Limb (tissue), 2 donors: ENCODE data around the gene GALNT18.

ENCODE experiments used
- DNase-seq, 2 donors: peaks; one replicate each; pipeline ENCODE4 v3.0.0-alpha.2; 2016; ENCODE audit errors: extremely low spot score in 2 of 2

The GALNT18 gene

DNA sequence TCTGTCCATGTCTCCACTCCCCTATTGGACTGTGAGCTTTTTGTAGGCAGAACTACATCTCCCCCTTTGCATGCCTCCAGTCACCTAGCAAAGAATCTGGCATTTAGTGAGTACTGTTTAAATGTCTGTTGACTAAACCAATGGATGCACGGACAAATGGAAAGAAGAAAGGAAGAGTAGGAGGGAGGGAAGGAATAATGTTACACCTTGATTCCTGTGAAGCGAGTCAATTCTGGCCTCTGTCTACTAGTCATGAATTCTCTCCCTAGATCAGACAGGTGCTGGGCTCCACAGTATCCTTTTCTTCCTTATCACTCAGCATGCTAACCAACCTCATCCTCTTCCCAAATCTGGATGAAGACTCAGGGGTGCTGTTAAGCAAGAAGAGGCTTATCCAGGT, 33.6 kb downstream of the GALNT18 start:
- no peak for DNase-seq

DNA sequence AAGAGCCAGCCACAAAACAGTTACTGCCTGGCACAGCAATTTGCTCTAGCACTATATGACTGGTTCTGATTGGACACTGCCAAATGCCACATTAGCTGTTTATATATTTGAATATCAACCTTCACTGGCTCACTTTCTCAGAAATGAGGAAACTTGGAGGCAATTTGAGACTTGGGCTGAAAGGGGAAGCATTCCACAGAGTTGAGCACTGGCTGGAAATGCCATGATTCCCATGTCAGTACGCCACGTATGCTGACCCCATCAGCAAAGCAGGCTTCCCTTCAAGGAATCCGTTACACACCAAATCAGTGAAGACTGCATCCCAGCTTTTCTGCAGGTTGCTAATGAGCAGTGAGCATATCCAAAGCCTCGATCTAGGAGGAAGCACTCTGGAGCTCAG, 34.7 kb downstream of the GALNT18 start:
- DNase-seq, result peak in 1 of 2 donors; percentile 16

DNA sequence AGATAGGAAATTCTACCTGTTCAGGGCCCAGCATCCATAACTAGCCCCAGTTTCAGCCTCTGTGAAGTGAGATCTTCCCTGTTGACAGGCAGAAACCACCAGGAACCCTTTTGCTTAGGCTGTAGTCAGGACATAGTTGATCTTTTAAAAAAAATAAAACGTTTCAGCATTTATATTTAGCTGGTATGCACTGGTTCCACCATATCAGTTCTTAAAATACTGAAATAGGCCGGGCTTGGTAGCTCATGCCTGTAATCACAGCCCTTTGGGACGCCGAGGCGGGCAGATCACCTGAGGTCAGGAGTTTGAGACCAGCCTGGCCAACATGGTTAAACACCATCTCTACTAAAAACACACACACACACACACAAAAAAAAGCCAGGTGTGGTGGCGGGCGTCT, 35.3 kb downstream of the GALNT18 start:
- DNase-seq, result peak in 1 of 2 donors; percentile 3

DNA sequence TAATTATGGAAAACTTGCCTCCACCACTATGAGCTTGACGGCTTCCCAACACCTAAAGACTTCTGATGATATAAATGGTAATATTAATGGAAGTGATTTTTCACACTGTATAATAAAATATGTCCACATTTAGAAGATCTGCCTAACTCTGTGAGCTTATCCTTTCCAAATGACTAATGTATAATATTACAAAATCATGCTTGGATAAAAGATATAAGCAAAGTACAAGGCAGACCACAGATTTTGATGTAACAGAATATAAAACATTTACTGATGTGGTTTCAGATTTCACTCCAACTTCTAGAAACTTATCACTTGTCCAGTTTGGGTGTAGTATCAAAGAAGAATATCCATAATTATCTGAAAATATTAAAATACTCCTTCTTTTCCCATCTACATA, 36.9 kb downstream of the GALNT18 start:
- DNase-seq, result no peak

DNA sequence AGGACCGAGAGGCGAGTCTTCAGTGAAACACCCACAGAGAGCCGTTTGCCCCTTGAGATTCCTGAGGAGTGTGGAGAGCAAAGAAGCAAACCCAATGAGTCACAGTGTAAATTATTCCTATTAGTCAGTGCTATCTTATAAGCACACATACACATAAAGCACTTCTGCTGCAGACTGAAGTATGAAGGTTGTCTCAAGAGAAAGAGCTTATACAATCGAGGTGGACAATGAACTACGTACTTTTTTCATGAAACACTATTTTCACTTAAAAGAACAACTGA, 37.3 kb downstream of the GALNT18 start:
- no peak for DNase-seq

DNA sequence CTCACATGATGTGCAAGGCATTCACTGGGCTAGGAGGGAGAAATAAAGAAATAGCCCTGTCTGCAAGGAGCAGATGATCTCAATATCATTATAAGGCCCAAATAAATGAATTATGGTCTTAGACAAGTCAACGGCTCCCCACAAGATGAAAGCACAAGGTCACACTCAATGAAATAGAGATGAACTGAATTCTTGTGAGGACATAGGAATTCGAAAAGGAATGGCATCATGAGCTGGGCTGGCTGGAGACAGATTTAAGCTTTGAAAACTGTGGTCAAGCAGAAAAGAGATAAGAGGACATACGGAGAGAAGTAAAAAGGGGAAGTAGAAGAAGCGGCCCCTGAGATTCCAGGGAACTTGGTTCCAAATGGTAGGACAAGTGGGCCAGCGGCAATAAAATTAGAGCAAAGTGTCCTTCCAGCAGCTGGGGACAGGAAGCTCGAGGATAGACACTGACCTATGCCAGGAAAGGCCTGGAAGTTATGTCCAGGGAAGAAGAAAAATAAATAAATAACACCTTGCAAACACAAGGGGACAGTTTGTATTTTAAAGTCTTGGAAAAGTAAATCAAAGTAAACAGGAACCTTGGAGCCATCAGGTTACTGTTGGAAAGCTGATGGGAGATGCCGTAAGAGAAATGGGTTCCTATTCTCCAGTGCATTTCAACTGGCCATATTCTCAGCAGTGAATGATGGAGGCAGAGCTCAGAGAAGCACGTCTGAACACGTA, 37.8 kb downstream of the GALNT18 start:
- peak in 1 of 2 donors; percentile 2 for DNase-seq

DNA sequence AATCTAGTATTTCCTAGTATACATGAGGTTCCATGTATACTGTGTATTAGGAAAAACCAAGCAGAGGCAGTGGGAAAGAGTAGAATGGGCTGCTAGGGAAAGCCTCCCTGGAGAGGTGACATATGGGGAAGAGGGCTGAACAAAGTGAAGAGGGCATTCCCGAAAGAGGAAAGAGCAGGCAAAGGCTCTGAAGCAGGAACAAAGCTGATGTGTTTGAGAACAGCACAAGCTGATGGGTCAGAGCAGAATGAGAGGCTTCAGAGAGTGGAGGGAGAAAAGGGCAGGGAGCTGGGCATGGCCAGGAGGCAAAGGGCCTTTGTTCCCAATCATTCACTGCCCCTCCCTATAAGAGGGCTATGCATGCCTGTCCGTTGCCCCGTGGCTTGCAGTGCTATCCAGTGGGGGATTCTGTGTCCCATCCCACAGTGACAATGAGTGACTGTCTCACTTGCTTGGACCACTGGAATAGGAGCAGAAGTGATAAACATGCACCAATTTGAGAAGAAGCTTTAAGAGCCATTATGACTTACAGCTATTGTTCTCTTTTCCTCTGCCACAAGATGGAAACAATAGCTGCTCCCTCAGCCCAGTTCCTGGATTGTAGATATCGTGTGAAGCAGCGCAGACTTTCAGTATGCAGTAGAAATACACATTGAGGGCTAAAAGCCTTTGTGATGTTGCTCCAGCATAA, 39.6 kb downstream of the GALNT18 start:
- peak in 1 of 2 donors; percentile 16 for DNase-seq

DNA sequence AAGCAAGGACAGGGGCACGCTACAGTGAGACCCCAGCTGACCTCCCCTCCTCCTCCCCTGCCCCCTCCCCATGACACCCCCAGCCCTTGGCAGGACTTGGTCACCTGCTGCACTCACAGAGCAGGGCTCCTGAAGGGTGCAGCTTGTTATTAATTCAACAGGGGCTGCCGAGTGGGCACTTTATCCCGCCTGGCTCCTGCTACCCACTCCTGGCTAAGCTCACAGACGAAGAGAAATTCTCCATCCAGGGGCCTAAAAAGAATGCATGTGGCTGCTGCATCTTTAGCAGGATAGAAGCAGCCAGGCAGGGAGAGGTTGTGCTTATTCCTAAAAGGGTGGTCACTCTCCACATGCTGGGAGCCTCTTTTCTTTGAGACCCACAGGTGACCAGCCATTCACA, 40.3 kb downstream of the GALNT18 start:
- no peak for DNase-seq

DNA sequence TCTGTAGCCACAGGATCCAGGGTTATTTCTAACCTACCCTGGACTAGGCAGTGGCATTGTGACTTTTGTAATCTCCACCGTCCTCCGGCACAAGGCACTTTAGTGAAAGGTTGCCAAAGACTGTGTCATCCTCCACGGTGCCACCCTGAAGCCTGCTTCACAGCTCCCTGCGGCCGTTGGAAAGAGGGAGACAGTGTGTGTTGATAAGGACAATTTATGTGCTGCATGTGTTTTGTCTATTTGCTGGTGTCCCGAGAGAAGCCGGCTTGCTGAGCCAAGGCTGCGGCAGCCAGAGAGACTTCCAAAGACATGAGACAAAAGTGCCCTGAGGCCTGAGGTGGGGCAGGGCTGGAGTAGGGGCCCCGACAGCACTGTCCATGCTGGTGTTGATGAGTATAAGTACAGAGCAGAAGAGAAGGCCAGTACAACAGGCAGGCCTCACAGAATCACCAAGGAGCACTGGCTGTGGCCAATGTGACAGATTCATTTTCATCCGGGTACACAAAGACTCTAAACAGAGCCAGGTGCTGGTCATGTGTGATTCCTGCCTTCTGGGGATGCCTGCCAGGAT, 40.9 kb downstream of the GALNT18 start:
- DNase-seq, result peak in 1 of 2 donors; percentile 32

DNA sequence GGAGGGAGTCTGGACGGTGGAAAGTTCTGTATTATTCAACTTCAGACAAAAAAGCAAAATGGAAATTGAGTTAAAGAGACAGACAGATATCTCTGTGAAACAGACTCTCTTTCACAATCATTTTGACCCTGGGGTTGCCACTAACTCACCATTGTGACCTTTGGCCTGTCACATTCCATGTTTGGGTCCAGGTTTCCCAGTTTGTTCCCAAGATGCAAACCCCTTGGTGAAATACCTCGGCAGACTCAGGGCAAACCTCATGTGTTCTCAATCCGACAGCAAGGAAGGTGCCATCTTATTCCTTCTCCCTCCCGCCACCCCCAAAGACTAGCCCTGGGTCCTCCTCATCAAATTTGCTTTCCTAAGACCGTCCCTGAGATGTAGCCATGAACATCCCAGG, 41.8 kb downstream of the GALNT18 start:
- peak in 1 of 2 donors; percentile 7 for DNase-seq

DNA sequence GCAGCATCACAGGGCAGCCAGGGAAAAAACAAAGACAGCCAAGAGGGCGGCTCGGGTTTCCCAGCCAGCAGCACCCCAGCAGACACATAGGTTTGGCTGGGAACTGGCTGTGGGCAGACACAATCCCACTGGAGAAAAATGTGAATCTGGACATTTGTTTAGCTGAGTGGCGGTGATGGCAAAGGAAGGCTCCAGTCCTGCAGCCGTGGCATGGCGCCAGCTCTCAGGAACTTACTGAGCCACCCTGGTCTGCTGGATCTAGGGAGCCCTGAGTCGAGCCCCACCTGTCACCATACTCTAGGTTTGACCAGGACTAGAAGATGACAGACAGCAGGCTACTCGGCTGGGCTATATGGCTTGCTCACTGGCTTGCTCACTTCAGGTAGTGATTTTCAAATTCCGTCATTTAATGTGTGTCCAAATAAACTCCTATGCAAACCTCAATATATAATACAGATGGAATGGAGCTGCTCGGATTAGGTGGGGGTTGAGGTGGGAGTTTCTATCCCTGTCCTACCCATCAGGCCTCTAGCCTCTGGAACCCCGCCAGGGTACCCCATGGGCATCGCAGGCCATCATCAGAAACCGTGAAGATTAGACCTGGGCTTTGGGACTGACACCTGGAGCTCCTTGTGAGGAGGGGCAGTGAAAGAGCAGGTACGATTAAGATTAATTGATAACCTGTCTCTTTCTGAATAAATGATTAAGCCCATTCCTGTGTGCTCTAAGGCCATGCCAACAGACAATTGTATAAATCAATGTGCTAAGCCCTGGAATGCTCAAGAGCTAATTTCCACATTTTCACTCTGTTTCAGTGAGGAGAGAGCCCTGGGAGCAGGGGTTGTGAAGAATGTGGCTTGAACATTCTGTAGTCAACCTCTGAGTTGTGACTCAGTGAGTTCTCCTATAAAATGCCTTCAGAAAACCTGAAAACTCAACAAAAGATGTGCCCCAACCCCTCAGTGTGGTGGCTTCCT, 42.5 kb downstream of the GALNT18 start:
- peak in 1 of 2 donors; percentile 26 for DNase-seq

DNA sequence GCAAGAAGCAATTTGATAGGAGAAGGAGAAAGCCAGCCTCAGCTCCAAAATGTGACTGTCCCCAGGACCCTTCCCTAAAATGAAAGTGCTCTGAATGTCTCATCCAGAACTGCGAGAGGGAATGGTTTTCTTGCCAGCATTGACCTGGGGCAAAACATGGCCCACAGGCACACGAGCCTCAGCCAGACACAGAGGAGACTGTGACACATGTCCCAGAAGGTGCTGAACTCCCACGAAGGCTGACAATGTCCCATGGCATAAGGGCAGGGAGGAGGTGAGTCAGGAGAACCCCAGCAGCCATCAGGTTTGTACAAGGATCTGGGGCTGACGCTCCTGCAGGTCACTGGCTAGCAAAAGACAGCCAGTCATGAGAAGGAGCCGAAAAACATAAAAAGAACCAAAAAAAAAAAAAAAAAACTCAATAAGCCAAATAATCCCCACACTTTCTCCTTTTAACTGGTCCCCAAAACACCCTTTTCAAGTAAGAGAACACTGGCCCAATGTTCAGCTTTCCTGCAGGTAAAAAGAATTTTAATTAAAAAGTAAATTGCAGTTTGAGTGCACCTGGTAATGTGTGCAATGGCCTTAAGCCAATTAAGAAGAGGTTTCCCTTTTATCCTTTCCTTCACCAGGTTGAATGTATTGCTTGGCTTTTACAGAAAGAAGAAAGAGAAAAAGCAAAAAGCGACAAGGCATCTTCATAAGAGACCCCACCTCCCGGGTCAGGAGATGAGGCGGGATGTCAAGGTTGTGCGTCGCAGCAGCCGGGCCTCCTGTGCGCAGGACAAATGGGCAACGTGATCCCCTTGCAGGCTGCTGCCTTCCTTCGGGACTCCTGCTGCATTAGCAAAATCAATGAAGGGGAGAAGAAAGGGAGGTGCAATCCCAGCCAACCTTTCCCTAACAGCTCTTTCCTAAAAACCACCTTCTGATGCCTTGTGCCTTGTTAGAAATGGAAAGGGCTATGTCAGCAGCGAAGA, 43.6 kb downstream of the GALNT18 start:
- DNase-seq, result peak in 1 of 2 donors; percentile 35

DNA sequence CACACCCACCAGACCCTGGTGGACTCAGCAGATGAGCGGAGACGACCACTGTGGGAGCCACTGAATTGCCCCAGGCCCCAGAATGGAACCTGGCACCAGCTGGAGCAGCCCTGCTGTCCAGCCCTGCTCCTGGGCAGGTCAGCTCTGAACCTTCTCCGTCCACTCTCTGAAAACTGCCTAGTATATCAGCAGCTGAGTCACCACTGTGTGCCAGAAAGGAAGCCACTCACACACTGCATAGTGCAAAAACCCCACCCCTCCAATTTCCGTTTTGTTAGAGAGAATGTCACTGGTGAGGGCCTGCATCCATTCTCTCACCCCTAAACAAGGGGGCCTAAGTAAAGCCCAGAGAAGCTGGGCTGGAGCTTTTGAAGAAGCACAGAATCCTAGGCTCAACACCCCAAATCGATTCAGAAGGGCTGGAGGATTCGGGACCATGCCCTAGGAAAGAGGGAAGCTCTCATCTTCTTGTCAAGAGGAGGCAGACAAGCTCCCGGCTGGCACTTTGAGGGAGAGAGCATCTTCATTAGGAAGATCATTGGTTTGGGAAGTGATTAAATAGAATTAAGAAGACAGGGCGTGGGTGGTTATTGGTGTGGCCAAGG, 44.5 kb downstream of the GALNT18 start:
- peak in 1 of 2 donors; percentile 7 for DNase-seq

DNA sequence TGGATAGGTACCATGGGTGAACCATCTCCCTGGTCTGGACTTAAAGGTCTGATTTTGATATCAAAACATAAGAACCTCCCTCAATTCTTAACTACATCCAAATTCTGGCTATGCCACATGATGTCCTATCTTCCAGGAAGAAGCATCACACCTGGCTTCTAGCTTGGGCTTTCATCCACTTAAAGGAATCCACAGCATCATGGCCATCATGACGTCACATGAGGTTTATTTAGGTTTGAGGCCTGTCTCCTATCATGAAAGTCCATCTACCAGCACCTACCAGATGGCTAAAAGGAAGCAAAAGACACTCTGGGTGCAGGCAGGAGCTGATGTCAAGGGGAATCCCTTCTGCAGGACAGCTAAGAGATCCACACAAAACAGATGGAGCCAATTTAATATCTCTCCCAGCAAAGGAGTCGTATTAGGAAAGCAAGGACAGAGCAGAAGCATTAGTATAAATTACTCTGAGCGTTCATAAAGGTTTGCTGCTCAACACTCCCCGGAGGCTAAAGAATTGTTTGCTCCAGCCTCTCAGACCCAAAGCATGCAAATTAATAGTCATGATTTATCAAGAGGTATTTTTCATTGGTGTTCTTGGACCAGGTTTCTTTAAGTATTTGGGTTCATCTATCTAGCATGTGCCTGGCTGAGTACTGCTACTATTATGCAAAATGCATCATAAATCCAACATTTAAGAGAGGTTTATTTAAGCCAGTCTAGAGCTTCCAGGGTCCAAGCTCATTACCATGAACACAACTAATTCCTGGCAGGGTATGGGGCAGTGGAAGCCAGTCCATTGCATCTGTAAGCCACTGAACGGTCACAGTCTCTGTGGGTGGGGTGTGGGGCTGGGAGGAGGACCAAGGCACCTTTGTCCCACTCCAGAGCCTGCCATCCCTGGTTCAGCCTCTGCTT, 47.2 kb downstream of the GALNT18 start:
- DNase-seq, result peak in 1 of 2 donors; percentile 3

DNA sequence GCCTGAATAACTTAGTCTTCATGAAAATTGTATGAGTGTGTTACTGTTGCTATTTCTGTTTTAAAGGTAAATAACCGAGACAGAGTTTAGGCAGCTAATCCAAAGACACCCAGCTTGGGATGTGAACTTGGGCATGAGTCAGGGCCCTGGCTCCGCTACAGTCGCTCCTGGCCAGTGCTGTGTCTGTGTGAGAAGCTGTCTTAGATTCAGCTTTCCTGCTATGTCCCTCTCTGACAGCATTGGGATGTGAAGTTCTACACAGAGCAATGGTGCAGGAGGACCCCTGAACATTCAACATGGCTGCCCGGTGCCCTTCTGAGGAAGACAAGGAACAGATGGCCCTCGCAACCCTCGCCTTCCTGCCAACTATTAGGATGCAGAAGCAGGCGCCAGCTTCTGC, 49.4 kb downstream of the GALNT18 start:
- no peak for DNase-seq

DNA sequence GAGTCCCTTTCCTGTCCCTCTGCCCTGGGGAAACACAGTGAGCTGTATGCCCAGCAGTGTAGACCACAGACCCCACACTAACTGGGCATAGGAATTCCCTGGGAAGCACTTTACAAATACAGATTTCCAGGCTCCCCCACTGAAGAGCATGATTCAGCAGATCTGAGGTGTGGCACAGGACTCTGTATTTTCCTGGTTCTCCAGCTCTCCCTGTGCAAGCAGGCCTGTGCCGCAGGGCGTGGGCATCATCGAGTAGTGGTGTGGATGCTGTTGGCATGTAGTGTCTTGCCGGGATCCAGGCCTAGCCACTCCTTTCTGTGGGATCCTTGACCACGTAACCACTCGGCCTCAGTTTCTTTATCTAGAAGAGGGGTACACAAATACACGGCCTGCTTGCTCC, 49.9 kb downstream of the GALNT18 start:
- no peak for DNase-seq

DNA sequence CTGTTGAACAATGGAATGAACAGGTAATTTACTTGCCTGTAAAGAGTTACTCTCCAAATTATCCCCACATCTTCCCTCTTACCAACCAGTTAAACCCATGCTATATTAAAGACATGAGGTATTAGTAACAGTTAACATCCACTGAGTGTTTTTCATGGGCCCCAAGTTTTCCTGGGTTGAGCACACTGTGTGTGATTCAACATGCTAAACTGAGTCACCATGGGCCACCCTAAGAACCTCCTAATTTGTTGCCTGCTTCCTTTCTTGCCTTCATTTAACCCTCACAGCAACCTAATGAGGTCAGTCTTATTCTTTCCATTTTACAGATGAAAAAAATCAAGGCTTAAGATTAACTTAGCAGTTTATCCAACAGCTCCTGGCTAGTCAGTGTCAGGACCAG, 51.0 kb downstream of the GALNT18 start:
- no peak for DNase-seq

DNA sequence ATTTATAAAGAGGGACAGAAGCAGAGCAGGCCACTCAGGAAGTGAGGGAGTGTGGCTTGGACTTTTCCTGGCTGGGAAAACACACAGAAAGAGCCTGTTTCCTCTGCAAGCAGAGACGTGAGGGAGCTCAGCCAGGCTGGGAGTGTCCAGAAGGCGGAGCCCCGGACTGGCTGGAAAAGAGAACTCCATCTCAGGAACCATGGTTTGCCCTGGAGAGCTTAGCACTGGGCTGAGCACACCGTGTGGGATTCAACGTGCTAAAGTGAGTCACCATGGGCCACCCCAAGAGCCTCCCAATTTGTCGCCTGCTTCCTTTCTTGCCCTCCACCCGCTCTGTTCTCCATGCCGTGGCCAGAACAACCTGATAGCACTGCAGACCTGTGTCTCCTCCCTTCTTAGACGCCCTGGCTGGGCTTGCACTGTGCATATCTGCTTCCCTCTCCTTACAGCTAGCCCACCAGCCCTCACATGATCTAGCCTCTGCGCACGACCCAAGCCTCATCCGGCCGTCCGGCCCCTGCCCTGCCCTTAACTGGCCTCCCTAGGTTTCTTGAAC, 51.8 kb downstream of the GALNT18 start:
- peak; percentile 49 to 60 for DNase-seq
